HG02973 (cell line): ENCODE measurements around the gene EVPL.
"Not testable (repeated sequence)": the region's sequence is repeated elsewhere in the genome, so short reads cannot be mapped to it uniquely, and the experiment has no call there.

ENCODE experiments used
- ATAC-seq: cut with Tn5 transposase; IDR thresholded peaks from one replicate; pipeline ENCODE4 v1.9.1; 2021; ENCODE audit warnings: moderate library complexity; ENCODE audit not compliant: unreplicated experiment

Gene EVPL

DNA sequence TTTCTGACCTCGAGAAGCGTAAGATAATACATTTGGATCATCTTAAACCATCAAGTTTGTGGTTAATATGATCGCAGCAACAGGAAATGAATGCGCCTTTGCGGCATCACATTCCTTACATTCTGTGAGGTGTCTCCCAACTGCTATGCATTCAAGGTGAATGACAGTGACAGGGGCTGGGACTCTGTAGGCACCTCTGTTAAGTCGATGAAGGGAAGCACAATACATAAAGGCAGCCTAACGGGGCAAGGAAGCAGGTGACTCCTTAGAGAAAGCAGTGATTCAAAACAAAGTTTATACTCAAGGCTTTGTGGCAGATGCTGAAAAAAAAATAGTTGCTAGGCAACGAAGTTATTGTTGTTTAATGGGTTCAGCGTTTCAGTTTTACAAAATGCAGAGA lies 21.6 kb upstream of the EVPL start:
- ATAC-seq, result no peak

DNA sequence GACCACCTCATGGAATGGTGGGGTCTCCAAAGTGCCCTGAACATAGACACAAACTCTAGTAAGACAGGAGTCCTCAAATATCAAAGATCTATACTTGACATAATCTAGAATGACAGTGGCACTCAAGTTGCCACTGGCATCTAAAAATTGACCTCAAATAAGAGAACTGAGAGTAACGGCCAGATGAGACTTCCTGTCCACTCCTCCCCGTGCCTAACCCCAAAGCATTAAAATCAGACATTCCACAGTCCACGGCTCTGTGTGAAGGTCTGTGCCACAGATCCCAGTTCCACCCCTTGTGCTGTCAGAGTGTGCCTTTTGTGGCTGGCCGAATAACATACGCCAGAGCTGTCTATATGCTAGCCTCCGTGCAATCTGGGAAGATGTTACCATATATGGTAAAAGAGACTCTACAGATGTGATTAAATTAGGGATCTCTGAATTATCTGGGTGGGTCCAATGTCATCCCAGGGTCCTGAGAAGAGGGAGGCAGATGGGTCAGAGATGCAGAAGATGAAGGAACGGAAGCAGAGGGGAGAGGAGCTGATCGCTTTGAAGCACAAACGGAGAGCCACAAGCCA lies 21.0 kb upstream of the EVPL start:
- no peak for ATAC-seq

DNA sequence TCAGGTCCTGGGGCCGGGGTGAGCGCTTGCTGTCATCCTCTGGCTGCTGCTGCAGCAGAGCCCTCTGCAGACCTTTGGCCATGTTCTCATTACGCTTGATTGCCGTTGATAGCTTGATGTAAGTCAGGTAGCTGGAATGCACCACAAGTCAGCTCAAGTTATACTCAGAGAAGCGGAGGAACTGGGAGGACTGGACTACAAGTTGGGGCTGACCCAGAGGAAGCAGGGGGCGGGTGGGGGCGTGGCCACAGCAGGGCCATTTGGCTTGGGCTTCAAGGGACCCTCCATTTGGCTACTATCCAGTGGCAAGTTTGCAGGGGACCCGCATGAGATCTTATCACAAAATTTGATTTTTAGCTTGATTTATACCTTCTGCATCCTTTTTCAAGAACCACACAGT lies 19.0 kb upstream of the EVPL start:
- no peak for ATAC-seq

DNA sequence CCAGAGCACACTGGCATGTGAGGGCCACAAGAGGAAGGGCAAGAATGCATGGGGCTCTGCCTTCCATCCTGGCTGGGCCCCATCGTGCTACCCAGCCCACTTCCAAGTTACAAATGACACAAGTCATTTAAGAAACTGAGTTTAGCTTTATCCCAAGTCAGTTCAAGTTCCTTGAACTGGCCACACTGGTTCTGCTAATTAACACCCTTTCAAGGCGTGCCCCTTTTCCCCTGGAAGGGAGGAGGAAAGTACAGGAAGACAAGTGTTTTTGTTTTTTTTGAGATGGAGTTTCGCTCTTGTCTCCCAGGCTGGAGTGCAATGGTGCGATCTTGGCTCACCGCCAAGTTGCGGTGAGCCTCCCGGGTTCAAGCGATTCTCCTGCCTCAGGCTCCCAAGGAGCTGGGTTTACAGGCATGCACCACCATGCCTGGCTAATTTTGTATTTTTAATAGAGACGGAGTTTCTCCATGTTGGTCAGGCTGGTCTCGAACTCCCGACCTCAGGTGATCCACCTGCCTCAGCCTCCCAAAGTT lies 17.4 kb upstream of the EVPL start:
- not testable (repeated sequence) for ATAC-seq

DNA sequence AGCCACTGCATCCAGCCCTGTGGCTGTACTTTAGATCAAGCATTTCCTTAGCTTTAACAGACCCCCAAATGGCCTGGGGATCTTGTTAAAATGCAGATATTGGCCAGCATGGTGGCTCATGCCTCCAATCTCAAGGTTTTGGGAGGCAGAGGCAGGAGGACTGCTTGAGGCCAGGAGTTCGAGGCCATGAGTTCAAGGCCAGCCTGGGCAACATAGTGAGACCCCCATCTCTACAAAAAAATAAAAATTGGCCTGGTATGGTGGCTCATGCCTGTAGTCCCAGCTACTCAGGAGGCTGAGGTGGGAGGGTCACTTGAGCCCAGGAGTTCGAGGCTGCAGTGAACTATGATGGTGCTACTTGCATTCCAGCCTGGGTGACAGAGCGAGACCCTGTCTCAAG lies 15.8 kb upstream of the EVPL start:
- not testable (repeated sequence) for ATAC-seq

DNA sequence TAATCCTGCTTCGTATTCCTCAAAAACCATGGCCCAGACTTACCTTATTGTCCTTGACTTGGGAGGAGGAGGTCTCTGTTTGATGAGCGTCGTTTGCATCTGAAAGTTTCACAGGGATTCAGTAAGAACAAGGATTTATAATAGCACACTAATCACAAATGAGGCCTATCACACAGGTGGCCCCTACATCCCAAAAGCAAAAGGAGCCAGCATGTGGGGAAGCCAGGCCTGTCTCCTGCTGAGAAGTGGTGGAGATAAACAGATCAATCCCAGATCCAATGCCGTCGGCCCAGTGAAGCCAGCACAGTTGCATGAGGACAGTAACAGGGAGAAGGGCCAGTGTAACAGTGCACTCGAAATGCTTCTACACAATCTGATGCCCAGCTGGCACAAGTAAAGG lies 13.3 kb upstream of the EVPL start:
- no peak for ATAC-seq

DNA sequence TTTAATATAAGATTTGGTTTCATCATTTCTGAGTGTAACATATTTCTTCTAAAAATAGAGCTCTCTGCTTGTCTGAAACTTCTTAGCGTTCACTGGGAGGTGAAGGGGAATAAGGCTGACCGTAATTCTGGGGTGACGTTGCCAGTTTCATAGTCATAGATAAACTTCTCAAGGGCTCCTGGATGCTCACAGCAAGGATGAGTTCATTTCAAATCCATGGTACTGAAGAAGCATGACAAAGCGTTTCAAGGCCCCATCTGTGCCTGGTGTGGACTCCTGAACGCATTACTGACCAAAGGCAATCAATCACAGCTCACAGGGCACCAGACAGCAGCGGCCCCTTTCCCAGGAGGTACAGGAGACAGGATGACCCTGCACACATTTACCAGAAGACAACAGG lies 12.0 kb upstream of the EVPL start:
- no peak for ATAC-seq

DNA sequence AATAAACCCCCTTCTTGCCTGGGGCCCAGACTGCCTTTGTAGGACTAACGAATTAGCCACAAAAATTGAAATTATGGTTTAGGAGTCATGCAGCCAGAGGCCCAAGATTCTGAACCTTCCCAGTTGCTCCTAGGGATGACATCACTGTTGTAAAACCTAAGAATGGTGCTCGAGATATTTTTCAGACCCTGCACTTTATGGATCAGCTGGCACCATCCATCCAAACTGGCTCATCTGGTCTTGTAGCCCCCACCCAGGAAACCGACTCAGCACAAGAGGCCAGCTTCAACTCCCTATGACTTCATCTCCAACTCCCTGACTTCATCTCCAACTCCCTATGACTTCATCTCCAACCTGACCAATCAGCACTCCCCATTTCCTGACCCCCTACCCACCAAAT lies 10.9 kb upstream of the EVPL start:
- ATAC-seq, result no peak

DNA sequence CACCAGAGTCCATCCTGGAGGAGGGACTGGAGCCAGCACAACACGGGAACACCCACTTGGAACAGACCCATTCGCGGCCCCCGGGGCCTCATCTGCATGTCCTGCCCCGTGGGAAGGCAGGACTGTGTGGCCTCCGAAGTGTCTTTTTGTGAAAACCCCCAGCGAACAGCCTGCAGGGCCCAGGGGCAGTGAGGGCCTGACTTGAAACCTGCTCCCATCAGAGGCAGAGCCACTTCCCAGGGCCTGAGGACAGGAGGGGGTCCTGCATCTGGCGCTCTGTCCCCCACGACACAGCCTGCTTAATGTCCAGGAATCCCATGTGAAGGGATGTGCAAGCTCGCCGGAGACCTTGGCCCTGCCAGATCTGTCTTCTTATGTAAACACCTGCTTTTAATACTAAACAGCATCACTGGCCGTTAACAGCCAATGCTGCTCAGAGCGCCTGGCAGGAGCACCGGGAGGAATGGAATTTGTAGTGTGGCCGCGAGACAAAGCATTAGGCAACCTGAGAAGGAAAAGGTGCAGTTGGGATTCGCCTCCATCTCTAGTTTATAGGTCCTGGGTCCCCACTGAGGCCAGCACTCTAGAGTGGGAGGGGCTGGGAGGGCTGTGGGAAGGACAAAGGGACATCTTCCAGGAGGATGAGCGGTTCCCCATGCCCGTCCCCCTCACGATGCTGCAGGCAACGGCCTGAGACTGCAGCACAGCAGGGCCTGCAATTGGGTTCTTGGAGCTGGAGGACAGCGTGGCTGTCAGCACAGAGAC lies 9.6 kb upstream of the EVPL start:
- no peak for ATAC-seq

DNA sequence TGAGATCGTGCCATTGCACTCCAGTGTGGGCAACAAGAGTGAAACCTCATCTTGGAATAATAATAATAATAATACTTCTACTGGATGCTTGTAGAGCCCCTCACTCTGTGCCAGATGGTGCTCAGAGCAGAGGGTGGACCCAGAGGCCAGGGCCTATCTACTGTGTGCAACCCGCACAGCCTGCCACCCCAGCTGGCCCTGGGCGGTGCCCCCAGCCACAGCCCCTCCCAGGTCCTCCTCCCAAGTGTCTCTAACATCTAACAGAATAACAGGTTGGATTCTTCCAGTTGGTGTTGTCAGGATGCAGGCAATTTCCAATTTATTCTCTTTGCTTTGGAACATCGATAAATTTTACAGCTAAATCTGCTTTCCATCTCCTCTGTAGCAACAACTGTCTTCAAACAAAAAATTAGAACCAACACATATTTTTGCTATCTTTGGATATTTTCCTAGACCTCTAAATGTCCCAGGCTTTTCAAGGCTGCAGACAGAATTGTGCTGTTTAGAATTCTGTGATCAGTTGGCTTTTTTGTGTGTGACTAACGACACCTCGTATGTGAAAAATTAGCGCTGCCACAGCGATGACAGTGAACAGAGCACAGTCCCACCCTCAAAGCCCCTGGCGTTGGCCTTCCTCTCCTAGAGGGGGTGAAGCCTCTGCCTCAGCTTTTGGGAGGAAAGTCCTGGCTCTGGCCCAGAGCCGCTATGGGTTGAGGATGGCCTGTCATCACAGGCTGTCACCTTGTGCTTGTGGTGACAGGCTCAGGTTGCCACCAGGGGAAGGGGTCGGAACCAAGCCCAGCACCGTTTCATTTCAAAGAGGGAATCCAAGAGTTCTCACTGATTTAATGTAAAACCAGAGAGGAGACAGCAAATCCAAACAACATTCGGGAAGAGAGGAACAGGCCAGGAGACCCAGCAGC lies 7.6 kb upstream of the EVPL start:
- no peak for ATAC-seq

DNA sequence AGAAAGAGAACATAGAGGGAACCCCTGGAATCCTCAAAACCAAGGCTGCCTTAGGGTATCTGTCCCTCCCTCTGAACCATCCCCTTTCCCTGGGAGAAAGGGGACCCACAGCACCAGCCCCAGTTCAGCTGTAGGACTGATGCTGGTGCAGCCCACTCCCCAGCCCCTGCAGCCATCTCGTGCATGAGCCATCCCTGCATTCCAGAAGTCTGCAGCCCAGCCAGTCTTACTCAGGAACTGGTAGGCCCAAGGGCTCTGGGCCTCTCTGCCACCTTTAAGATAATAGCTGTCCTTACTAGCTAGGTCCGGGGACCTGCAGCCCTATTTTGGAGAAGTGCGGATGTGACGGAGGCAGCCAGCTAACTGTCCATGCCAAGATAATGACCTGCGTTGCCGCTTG lies 6.0 kb upstream of the EVPL start:
- no peak for ATAC-seq

DNA sequence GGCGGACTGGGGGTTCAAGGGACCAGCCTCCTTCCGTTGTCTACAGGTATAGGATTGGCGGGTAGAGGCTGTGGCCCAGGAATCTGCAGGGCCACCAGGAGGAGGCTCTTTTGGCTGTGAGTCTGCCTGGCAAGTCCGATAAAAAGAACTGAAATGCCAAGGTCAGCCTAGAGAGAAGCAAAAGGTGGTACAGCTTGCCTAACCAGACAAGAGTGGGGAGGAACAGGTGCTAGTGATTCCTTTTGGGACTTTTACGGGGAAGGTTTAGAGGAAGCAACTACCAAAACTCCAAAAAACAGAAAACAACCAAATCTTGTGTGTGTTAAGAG lies 5.6 kb upstream of the EVPL start:
- no peak for ATAC-seq

DNA sequence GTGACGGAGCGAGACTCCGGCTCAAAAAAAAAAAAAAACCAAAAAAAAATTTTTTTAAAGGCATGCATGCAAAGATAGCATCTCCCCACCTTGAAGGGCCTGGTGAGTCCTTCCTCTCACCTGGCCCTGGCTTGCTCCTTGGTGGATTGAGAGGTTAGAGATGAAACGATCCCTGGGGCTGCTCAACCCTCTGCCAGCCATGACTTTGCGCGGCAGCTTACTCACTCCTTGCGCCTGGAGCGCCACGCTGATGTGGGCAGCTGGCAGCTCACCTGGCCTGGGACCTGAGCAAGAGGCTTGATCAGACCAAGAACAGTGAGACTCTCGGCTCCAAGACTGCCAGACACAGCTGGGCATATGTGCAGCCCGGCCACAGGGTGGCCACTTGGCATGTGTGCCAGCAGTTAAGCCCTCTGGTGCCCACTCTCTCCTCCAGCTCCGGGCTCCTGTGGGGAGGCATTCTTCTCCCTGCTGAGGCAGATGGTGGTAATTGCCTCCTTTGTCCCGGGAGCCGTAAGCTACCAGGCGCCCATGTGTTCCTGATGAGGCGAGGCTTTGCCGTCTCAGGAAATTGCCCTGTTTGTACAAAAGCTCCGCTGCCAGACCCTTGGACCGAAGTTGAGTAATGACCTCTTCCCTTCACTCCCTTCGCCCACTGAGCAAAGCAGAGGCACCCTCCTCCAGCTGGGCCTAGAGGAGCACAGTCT lies 5.1 kb upstream of the EVPL start:
- no peak for ATAC-seq

DNA sequence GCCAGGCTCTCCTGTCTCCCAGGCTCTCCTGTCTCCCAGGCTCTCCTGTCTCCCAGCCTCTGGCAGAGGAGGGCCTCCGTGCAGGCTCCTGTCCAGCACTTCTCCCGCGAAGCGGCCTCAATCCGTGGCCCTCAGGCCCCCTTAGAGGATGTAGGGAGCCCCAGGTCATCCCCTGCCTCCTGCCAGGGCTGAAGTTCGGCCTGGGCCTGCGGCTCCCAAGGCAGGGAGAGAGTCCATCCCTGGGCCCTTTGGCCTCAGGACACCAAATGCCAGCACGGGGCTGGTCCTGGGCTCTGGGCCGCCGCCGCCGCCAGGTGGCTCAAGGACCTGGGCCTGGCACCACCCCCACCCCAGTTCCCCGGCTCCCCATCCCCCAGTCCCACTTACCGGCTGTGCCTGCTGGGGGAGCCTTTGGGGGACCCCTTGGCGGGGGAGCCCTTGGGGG lies 370 bp downstream of the EVPL start:
- no peak for ATAC-seq

DNA sequence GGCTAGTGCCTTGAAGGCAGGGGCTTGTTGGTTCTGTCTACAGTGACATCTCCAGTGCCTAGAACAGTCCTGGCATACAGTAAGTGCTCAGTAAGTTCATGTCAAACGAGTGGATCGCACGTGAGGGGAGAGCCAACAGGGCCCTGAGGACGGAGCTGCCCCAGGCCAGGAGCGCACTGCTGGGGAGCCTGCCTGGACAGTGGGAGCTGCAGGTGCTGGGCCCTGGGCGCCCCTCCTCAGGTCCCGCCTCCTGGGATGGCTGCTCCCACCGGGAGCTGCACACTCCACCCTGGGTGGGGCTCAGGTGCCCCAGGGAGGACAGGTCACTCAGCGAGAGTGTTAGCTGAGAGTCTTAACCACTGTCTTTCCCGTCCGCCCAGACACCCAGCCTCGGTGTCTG lies 1.8 kb downstream of the EVPL start:
- no peak for ATAC-seq

DNA sequence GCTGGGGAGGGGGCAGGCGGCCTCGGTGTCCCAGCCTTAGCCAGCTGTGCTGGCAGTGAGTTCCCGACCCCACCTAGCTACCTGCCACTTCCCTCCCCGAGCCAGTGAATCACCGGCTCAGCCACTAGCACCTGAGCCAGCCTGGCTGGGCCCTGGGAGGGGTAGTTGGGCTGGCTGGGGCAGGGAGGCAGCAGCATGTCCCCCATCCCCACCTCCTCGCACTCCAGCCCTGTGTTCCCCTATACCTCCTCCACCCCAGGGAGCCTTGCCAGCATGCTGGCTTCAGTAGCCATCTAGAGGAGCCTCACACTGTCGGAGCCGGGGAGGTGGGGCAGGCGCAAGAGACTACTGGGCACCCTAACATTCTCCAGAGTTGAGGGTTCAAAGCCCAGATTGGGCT lies 2.8 kb downstream of the EVPL start:
- ATAC-seq, result no peak

DNA sequence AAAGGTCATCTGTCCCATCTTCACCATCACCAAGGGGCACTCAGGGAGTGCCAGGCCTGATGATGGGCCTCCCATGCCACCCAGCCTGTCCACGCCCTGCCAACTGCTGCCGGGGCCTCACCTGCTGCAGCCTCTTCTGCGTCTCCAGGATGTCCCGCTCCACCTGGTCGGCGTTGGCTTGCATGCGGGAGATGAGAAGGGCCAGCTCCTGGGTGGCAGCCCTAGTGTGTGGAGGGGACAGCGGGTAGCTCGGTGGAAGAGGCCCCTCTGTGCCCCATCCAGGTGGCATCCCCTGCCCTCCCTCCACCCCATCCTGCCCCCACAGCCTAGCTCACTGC lies 3.2 kb downstream of the EVPL start:
- no peak for ATAC-seq

DNA sequence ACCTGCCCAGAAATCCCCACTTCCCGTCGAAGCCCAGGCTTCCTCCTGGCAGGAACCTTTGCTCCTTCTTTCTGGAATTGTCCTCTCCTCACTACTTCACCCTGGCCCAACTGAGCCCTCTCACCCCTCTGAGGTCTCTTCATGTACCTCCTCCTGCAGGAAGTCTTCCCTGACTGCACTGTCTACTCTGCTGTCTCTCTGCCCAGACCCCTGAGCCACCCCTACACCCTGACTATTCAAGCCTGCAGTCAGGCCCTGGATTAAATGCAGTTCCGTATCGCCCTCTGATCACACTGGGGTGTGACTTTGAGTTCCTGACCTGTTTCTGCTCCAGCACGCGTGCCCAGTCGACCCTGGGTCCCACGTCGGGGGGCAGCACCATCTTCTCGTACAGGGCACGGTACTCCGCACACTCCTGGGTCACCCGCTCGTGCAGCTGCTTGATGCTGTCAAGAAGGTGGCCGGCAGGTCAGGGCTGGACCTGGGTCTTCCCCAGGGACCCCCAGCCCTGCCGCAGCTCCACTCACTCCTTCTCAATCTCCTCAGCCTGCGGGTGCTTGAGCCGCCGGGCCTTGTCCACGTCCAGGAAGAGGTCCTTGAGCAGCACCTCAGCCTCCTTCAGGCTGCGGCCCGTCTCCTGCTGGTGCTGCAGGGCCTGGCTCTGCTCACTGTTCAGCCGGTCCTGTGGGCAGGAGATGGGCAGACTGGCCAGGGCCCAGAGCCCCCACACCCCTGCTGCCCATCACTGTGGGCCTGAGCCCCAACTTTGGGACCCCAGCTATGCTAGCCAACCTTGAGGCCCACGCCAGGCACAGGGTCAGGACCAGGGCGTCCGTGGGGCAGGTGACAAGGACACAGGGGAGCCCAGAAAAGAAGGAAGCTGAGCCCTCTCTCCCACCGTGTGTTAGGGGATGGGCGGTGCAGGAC lies 3.9 kb downstream of the EVPL start:
- ATAC-seq, result no peak

DNA sequence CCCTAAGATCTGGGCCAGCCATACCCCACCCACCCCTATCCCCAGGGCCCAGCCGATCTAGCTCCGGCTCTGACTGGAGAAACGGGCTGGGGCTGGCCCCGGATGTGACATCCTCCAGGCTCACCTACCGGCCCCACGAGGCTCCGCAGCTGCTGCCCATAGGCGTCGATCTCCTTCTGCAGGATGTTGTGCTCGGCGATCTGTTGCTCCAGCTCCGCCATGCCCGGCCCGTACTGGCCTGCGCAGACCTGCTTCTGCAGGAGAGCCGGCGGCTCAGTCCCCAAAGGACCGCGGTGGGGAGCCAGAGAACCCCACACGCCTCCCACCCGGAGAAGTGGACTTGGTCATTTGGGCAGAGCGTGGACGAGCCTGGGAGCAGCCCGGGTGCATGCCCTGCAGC lies 4.8 kb downstream of the EVPL start:
- no peak for ATAC-seq

DNA sequence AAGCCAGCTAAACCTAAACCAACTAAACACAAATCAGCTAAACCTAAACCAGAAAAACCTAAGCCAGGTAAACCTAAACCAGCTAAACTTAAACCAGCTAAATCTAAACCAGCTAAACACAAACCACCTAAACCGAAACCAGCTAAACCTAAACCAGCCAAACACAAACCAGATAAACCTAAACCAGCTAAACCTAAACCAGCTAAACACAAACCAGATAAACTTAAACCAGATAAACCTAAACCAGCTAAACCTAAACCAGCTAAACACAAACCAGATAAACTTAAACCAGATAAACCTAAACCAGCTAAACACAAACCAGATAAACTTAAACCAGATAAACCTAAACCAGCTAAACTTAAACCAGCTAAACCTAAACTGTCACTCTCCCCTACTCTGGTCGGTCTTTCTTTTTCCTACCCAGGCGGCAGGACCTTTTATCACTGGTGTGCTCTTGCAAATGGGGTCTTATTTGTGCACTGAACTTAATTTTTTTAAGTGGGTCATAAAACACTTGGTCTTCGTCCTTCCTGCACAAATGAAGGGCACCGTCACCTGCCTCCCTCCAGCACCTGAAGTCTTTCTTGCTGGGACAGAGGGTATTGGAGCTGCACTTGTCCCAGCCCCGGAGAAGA lies 7.2 kb downstream of the EVPL start:
- no peak for ATAC-seq
